ENCODE results near the gene GUCD1. TPM values are rescaled to one million over a fixed set of nuclear protein-coding genes. Genes with fewer than 3 reads are reported as not detected.

Gene GUCD1
- total RNA-seq, 3 donors from 2014 or later (not counting 1 experiment from before 2014, with no cell fraction given) = 76.9 to 102 (median 94.9) TPM

- Histone ChIP-seq H3K27ac (ENCODE audit: low read length) (no peak overlapping the region), H3K9me3 (ENCODE audit: control insufficient read depth, insufficient read depth, low read length) (no peaks in the 10 kb centered on the region), H3K4me3 (ENCODE audit: low read length) (no peak overlapping the region), H3K36me3 (ENCODE audit: control insufficient read depth, insufficient read depth, low read length) (no peaks in the 10 kb centered on the region), H3K4me1 (ENCODE audit: control insufficient read depth, insufficient read depth, low read length) (peaks cover 20% of the 10 kb centered on the region), H3K27me3 (ENCODE audit: control insufficient read depth, insufficient read depth, low read length) (no peaks in the 10 kb centered on the region)
- Mint-ChIP-seq H3K27ac (no peak overlapping the region), H3K4me3 (no peak overlapping the region), H3K4me1 (peaks cover 18 to 19% of the 10 kb centered on the region in 2 donors), H3K36me3 (no peaks in the 10 kb centered on the region), H3K27me3 (ENCODE audit: low read depth in 2 of 2) (peaks cover 4 to 5% of the 10 kb centered on the region in 2 donors), H3K9me3 (no peaks in the 10 kb centered on the region)
- intact Hi-C loops (cut with micrococcal nuclease) = loop anchor here (2.0 kb wide), 1 partner anchor 79 kb away; no protein-coding TSS in a partner anchor
- no peak for TF ChIP-seq CTCF (IDR thresholded peaks at IDR 0.05)
- 80% methylated on average over 8 of the region's 8 CpGs for WGBS (ENCODE audit: insufficient coverage)
- no peak for DNase-seq
- ATAC-seq = no peak
These were observed 53.5 kb downstream of the GUCD1 start for GRCh38 chr22:24501301-24502005.

- intact Hi-C loops (cut with micrococcal nuclease) = no loop called here
- WGBS (ENCODE audit: insufficient coverage) = 89% methylated on average over 16 of the region's 16 CpGs
- TF ChIP-seq CTCF (IDR thresholded peaks at IDR 0.05) = no peak
- Mint-ChIP-seq H3K36me3 (no peaks in the 10 kb centered on the region), H3K4me1 (peaks cover 18 to 19% of the 10 kb centered on the region in 2 donors), H3K27ac (no peak overlapping the region), H3K27me3 (ENCODE audit: low read depth in 2 of 2) (peaks cover 10 to 13% of the 10 kb centered on the region in 2 donors), H3K9me3 (no peaks in the 10 kb centered on the region), H3K4me3 (no peak overlapping the region)
- no peak for DNase-seq
- ATAC-seq = no peak
- peaks cover 20% of the 10 kb centered on the region for H3K4me1 ChIP-seq (ENCODE audit: control insufficient read depth, insufficient read depth, low read length)
- H3K27me3 ChIP-seq (ENCODE audit: control insufficient read depth, insufficient read depth, low read length) = peaks cover 2% of the 10 kb centered on the region
- H3K36me3 ChIP-seq (ENCODE audit: control insufficient read depth, insufficient read depth, low read length) = no peaks in the 10 kb centered on the region
- H3K4me3 ChIP-seq (ENCODE audit: low read length) = no peak overlapping the region
- H3K9me3 ChIP-seq (ENCODE audit: control insufficient read depth, insufficient read depth, low read length) = no peaks in the 10 kb centered on the region
- no peak overlapping the region for H3K27ac ChIP-seq (ENCODE audit: low read length)
These were observed 54.6 kb downstream of the GUCD1 start for GRCh38 chr22:24500277-24500820.

- no peaks in the 10 kb centered on the region for H3K9me3 ChIP-seq (ENCODE audit: control insufficient read depth, insufficient read depth, low read length)
- intact Hi-C loops (cut with micrococcal nuclease) = no loop called here
These were observed 55.1 kb downstream of the GUCD1 start for GRCh38 chr22:24499706-24500276.

More at GRCh38 chr22:24499706-24500276, 55.1 kb downstream of the GUCD1 start:
- Histone ChIP-seq H3K36me3 (ENCODE audit: control insufficient read depth, insufficient read depth, low read length) (no peaks in the 10 kb centered on the region), H3K4me1 (ENCODE audit: control insufficient read depth, insufficient read depth, low read length) (peaks cover 20% of the 10 kb centered on the region), H3K4me3 (ENCODE audit: low read length) (no peak overlapping the region), H3K27me3 (ENCODE audit: control insufficient read depth, insufficient read depth, low read length) (peaks cover 7% of the 10 kb centered on the region), H3K27ac (ENCODE audit: low read length) (no peak overlapping the region)
- 85% methylated on average over 10 of the region's 10 CpGs for WGBS (ENCODE audit: insufficient coverage)
- Mint-ChIP-seq H3K36me3 (no peaks in the 10 kb centered on the region), H3K4me3 (no peak overlapping the region), H3K4me1 (peaks cover 18 to 19% of the 10 kb centered on the region in 2 donors), H3K9me3 (no peaks in the 10 kb centered on the region), H3K27me3 (ENCODE audit: low read depth in 2 of 2) (peaks cover 10 to 18% of the 10 kb centered on the region in 2 donors), H3K27ac (no peak overlapping the region)
- no peak for ATAC-seq
- no peak for TF ChIP-seq CTCF (IDR thresholded peaks at IDR 0.05)
- no peak for DNase-seq

All from natural killer cell (primary cell).